GM23338 (cell line): ENCODE results near the gene PEPD. TPM values are rescaled to one million over a fixed set of nuclear protein-coding genes. Genes with fewer than 3 reads are reported as not detected.

Source experiments
- ATAC-seq: fragments of 200-7000 bp; cut with Tn5 transposase; 3 replicates; pipeline ENCODE4 v1.9.1; 2020
- DNase-seq: peaks from one replicate; pipeline ENCODE4 v3.0.0-alpha.2; 2015; ENCODE audit warnings: low spot score
- H2AFZ ChIP-seq: fragments of 200-600 bp; sonication (generic); 2 replicates; pipeline ENCODE4 v1.8.0; 2016; ENCODE audit warnings: antibody characterized with exemption, mild to moderate bottlenecking, moderate library complexity
- H3F3A ChIP-seq: fragments of 200-600 bp; sonication (generic); replicated peaks from 2 replicates; pipeline ENCODE4 v1.8.0; 2017; ENCODE audit warnings: antibody characterized with exemption, mixed run types, low read depth
- H3K27ac ChIP-seq: fragments of 200-600 bp; sonication (generic); 2 replicates; pipeline ENCODE4 v1.6.1; 2016; ENCODE audit warnings: low read depth
- H3K27me3 ChIP-seq: fragments of 200-600 bp; sonication (generic); 2 replicates; pipeline ENCODE4 v1.8.0; 2016; ENCODE audit warnings: mild to moderate bottlenecking, mixed run types, moderate library complexity; ENCODE audit not compliant: insufficient read depth
- H3K36me3 ChIP-seq: fragments of 200-600 bp; sonication (generic); 2 replicates; pipeline ENCODE4 v1.8.0; 2016; ENCODE audit warnings: mild to moderate bottlenecking; ENCODE audit not compliant: insufficient read depth
- H3K4me1 ChIP-seq: fragments of 200-600 bp; sonication (generic); 2 replicates; pipeline ENCODE4 v1.8.0; 2016; ENCODE audit warnings: mild to moderate bottlenecking, moderate library complexity; ENCODE audit not compliant: insufficient read depth
- H3K4me2 ChIP-seq: fragments of 200-600 bp; sonication (generic); 2 replicates; pipeline ENCODE4 v1.7.1; 2017; ENCODE audit warnings: mixed run types
- H3K4me3 ChIP-seq: fragments of 200-600 bp; sonication (generic); 2 replicates; pipeline ENCODE4 v1.6.1; 2016; ENCODE audit warnings: mixed run types
- H3K79me2 ChIP-seq: fragments of 200-600 bp; sonication (generic); replicated peaks from 2 replicates; pipeline ENCODE4 v1.8.0; 2017; ENCODE audit warnings: mild to moderate bottlenecking; ENCODE audit not compliant: insufficient read depth
- H3K9me2 ChIP-seq: fragments of 200-600 bp; sonication (generic); 2 replicates; pipeline ENCODE4 v1.8.0; 2017; ENCODE audit not compliant: insufficient read depth
- H4K20me1 ChIP-seq: fragments of 200-600 bp; sonication (generic); replicated peaks from 2 replicates; pipeline ENCODE4 v1.8.0; 2017; ENCODE audit warnings: mild to moderate bottlenecking; ENCODE audit not compliant: insufficient read depth
- H3K27ac Mint-ChIP-seq: 2 replicates; pipeline ENCODE4 v1.8.0; 2020; ENCODE audit warnings: inconsistent platforms, mild to moderate bottlenecking, moderate library complexity, mixed read lengths
- H3K27me3 Mint-ChIP-seq: 3 replicates; pipeline ENCODE4 v1.8.0; 2022; ENCODE audit warnings: low read depth, mild to moderate bottlenecking, moderate library complexity, mixed read lengths, inconsistent platforms; ENCODE audit not compliant: insufficient read depth, poor library complexity
- H3K36me3 Mint-ChIP-seq: 3 replicates; pipeline ENCODE4 v1.8.0; 2021; ENCODE audit warnings: low read depth, mild to moderate bottlenecking, inconsistent platforms, moderate library complexity, mixed read lengths
- H3K4me1 Mint-ChIP-seq: 3 replicates; pipeline ENCODE4 v1.8.0; 2020; ENCODE audit warnings: mild to moderate bottlenecking, inconsistent platforms, mixed read lengths
- H3K4me3 Mint-ChIP-seq: 3 replicates; pipeline ENCODE4 v1.8.0; 2021; ENCODE audit warnings: moderate library complexity, mild to moderate bottlenecking, inconsistent platforms, mixed read lengths
- H3K9me3 Mint-ChIP-seq: 3 replicates; pipeline ENCODE4 v1.8.0; 2020; ENCODE audit warnings: moderate library complexity, mild to moderate bottlenecking, inconsistent platforms, mixed read lengths
- CREB1 ChIP-seq: fragments of 250-450 bp; sonication (Bioruptor Pico); IDR thresholded peaks from 2 replicates; pipeline ENCODE4 v1.5.0; 2020; ENCODE audit warnings: low read depth, mild to moderate bottlenecking, moderate library complexity
- EZH2 ChIP-seq: fragments of 200-600 bp; sonication (generic); IDR thresholded peaks from one replicate; pipeline ENCODE4 v1.8.0; 2017; ENCODE audit warnings: antibody characterized with exemption, mild to moderate bottlenecking, low read depth; ENCODE audit not compliant: unreplicated experiment
- EZH2phosphoT487 ChIP-seq: fragments of 200-600 bp; sonication (generic); IDR thresholded peaks from one replicate; pipeline ENCODE4 v1.8.1; 2018; ENCODE audit warnings: antibody characterized with exemption; ENCODE audit not compliant: unreplicated experiment
- POLR2AphosphoS5 ChIP-seq: IDR thresholded peaks from 2 replicates; pipeline ENCODE4 v1.6.1; 2016; ENCODE audit warnings: antibody characterized with exemption, low read depth
- STAT1 ChIP-seq: IDR thresholded peaks from one replicate; pipeline ENCODE4 v1.6.1; 2016; ENCODE audit warnings: antibody characterized with exemption; ENCODE audit not compliant: unreplicated experiment
- ZNF114 ChIP-seq: fragments of 250-450 bp; sonication (Bioruptor Pico); IDR thresholded peaks from 2 replicates; pipeline ENCODE4 v1.5.0; 2020; ENCODE audit warnings: mild to moderate bottlenecking, moderate library complexity
- polyA plus RNA-seq: library from polyadenylated mRNA; unstranded; fragments of >200 nt; fragmentation: Nextera tagmentation; extraction: Ambion mirVana; gene quantifications from 2 replicates; pipeline ENCODE4 v1.2.1, GENCODE V29; 2016
- total RNA-seq: library from RNA; depleted of rRNA; stranded (reverse); fragments of >200 nt; shearing (Covaris generic); gene quantifications from 2 replicates; pipeline ENCODE4 v1.2.3, GENCODE V29; 2014
- TF ChIP-seq, protein P1 (sequence below), 2 experiments: fragments of 200-600 bp in 1 of 2; sonication (generic) in 1 of 2; conservative IDR thresholded peaks; 2 replicates each; pipeline versions ENCODE4 v1.5.1 to v1.6.1; 2016 to 2017; ENCODE audit warnings: antibody characterized with exemption in 2 of 2, low read depth in 2 of 2, mild to moderate bottlenecking in 2 of 2, moderate library complexity in 1 of 2
- TF ChIP-seq, protein P2 (sequence below): IDR thresholded peaks from 2 replicates; pipeline ENCODE4 v1.6.1; 2016; ENCODE audit warnings: antibody characterized with exemption
- TF ChIP-seq, protein P3 (sequence below): fragments of 250-450 bp; sonication (Bioruptor Pico); IDR thresholded peaks from 2 replicates; pipeline ENCODE4 v1.5.0; 2020; ENCODE audit warnings: mild to moderate bottlenecking, moderate library complexity

PEPD gene
- total and polyA plus RNA-seq, 2 experiments from 2014 or later = 81.7 to 89.2 TPM

GRCh38 chr19:33498391-33499000 is 23.1 kb downstream of the PEPD start (continued):
- TF ChIP-seq, protein P1, sequence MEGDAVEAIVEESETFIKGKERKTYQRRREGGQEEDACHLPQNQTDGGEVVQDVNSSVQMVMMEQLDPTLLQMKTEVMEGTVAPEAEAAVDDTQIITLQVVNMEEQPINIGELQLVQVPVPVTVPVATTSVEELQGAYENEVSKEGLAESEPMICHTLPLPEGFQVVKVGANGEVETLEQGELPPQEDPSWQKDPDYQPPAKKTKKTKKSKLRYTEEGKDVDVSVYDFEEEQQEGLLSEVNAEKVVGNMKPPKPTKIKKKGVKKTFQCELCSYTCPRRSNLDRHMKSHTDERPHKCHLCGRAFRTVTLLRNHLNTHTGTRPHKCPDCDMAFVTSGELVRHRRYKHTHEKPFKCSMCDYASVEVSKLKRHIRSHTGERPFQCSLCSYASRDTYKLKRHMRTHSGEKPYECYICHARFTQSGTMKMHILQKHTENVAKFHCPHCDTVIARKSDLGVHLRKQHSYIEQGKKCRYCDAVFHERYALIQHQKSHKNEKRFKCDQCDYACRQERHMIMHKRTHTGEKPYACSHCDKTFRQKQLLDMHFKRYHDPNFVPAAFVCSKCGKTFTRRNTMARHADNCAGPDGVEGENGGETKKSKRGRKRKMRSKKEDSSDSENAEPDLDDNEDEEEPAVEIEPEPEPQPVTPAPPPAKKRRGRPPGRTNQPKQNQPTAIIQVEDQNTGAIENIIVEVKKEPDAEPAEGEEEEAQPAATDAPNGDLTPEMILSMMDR (conservative IDR thresholded peaks at IDR 0.05; ENCODE audit: low read depth in 2 of 2) = no peak
- TF ChIP-seq EZH2 = no peak
- no peak for TF ChIP-seq EZH2phosphoT487

DNA sequence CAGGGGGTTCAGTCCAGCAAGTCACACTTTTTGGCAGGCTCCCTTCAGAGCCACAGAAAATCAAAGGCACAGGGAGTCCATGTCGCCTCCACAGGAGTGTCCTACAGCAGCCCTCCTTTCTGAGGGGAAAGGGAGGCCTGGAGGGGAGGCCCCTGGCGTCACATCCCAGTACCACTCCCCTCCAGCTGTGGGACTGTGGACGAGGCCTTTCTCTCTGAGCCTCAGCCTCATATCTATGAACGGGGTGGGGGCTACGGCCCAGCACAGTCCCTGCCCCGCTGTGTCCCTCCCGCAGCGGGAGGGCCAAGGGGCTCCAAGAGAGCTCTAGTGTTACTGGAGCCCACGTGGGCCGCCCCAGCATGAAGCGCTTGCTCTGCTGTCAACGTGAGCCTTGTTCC is 23.8 kb downstream of the PEPD start:
- H3K4me1 ChIP-seq = no peaks in the 10 kb centered on the region
- ATAC-seq (no peak), DNase-seq (no peak)
- H3K27me3 Mint-ChIP-seq = peaks cover 2% of the 10 kb centered on the region
- H3K27ac Mint-ChIP-seq = no peak overlapping the region
- H4K20me1 ChIP-seq = no peaks in the 10 kb centered on the region
- peaks cover 20% of the 10 kb centered on the region for H3K36me3 Mint-ChIP-seq
- H3K9me2 ChIP-seq = no peaks in the 10 kb centered on the region
- H3K4me3 ChIP-seq = no peak overlapping the region
- no peaks in the 10 kb centered on the region for H3K4me1 Mint-ChIP-seq
- H3K79me2 ChIP-seq = no peaks in the 10 kb centered on the region
- H2AFZ ChIP-seq = no peak overlapping the region
- no peaks in the 10 kb centered on the region; the same call in 2 of the 3 replicates for H3K9me3 Mint-ChIP-seq
- no peak overlapping the region for H3K4me2 ChIP-seq
- no peaks in the 10 kb centered on the region for H3F3A ChIP-seq
- H3K36me3 ChIP-seq = no peaks in the 10 kb centered on the region
- H3K27me3 ChIP-seq = no peaks in the 10 kb centered on the region
- H3K4me3 Mint-ChIP-seq = no peak overlapping the region
- no peak overlapping the region for H3K27ac ChIP-seq
- TF ChIP-seq, protein P2, sequence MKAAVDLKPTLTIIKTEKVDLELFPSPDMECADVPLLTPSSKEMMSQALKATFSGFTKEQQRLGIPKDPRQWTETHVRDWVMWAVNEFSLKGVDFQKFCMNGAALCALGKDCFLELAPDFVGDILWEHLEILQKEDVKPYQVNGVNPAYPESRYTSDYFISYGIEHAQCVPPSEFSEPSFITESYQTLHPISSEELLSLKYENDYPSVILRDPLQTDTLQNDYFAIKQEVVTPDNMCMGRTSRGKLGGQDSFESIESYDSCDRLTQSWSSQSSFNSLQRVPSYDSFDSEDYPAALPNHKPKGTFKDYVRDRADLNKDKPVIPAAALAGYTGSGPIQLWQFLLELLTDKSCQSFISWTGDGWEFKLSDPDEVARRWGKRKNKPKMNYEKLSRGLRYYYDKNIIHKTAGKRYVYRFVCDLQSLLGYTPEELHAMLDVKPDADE = no peak
- no peak for TF ChIP-seq CREB1 (CRISPR knock-in tag)
- TF ChIP-seq EZH2phosphoT487 = no peak

DNA sequence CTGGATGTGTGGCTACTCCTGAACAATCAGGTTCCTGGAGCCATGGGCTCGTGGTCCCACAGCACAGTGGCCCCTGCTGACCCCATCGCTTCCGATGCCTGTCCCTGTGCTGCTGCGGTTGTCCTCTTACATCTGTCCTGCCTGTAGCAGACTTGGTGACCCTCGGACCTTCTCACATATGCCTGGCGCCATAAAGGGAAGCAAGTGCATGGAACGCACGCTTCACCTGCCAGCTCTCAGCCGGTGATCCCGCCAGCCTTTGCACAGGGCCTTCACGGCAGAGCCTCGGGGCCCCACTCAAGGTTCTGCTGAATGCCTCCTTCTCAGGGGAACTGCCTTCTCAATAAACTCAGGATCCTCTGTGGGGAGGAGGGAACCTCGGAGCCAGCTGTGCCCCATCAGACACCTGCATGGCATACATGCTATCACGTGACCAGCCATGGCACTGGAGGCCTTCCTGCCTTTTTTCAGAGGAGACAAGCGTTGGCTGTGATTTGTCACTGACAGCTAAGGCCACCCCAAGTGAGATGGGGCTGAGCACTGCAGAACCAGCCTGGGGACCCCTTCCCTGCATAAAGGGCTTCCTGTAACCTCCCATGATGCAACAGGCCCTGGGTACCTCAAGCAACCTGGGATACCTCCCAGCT is 24.3 kb downstream of the PEPD start:
- Mint-ChIP-seq H3K36me3 (peaks cover 20% of the 10 kb centered on the region), H3K27me3 (peaks cover 2% of the 10 kb centered on the region), H3K9me3 (no peaks in the 10 kb centered on the region; the same call in 2 of the 3 replicates), H3K4me3 (no peak overlapping the region), H3K27ac (no peak overlapping the region), H3K4me1 (no peaks in the 10 kb centered on the region)
- H4K20me1 ChIP-seq = no peaks in the 10 kb centered on the region
- no peak overlapping the region for H3K4me3 ChIP-seq
- ATAC-seq (no peak), DNase-seq (no peak)
- H3K27ac ChIP-seq = no peak overlapping the region
- no peak overlapping the region for H2AFZ ChIP-seq
- no peaks in the 10 kb centered on the region for H3K9me2 ChIP-seq
- H3K36me3 ChIP-seq = no peaks in the 10 kb centered on the region
- H3K4me1 ChIP-seq = no peaks in the 10 kb centered on the region
- H3K79me2 ChIP-seq = no peaks in the 10 kb centered on the region
- H3F3A ChIP-seq = no peaks in the 10 kb centered on the region
- H3K4me2 ChIP-seq = no peak overlapping the region
- no peaks in the 10 kb centered on the region for H3K27me3 ChIP-seq
- TF ChIP-seq EZH2 = no peak
- TF ChIP-seq ZNF114 = no peak
- TF ChIP-seq EZH2phosphoT487 = no peak
- TF ChIP-seq POLR2AphosphoS5 = no peak
- no peak for TF ChIP-seq STAT1
- TF ChIP-seq, protein P3, sequence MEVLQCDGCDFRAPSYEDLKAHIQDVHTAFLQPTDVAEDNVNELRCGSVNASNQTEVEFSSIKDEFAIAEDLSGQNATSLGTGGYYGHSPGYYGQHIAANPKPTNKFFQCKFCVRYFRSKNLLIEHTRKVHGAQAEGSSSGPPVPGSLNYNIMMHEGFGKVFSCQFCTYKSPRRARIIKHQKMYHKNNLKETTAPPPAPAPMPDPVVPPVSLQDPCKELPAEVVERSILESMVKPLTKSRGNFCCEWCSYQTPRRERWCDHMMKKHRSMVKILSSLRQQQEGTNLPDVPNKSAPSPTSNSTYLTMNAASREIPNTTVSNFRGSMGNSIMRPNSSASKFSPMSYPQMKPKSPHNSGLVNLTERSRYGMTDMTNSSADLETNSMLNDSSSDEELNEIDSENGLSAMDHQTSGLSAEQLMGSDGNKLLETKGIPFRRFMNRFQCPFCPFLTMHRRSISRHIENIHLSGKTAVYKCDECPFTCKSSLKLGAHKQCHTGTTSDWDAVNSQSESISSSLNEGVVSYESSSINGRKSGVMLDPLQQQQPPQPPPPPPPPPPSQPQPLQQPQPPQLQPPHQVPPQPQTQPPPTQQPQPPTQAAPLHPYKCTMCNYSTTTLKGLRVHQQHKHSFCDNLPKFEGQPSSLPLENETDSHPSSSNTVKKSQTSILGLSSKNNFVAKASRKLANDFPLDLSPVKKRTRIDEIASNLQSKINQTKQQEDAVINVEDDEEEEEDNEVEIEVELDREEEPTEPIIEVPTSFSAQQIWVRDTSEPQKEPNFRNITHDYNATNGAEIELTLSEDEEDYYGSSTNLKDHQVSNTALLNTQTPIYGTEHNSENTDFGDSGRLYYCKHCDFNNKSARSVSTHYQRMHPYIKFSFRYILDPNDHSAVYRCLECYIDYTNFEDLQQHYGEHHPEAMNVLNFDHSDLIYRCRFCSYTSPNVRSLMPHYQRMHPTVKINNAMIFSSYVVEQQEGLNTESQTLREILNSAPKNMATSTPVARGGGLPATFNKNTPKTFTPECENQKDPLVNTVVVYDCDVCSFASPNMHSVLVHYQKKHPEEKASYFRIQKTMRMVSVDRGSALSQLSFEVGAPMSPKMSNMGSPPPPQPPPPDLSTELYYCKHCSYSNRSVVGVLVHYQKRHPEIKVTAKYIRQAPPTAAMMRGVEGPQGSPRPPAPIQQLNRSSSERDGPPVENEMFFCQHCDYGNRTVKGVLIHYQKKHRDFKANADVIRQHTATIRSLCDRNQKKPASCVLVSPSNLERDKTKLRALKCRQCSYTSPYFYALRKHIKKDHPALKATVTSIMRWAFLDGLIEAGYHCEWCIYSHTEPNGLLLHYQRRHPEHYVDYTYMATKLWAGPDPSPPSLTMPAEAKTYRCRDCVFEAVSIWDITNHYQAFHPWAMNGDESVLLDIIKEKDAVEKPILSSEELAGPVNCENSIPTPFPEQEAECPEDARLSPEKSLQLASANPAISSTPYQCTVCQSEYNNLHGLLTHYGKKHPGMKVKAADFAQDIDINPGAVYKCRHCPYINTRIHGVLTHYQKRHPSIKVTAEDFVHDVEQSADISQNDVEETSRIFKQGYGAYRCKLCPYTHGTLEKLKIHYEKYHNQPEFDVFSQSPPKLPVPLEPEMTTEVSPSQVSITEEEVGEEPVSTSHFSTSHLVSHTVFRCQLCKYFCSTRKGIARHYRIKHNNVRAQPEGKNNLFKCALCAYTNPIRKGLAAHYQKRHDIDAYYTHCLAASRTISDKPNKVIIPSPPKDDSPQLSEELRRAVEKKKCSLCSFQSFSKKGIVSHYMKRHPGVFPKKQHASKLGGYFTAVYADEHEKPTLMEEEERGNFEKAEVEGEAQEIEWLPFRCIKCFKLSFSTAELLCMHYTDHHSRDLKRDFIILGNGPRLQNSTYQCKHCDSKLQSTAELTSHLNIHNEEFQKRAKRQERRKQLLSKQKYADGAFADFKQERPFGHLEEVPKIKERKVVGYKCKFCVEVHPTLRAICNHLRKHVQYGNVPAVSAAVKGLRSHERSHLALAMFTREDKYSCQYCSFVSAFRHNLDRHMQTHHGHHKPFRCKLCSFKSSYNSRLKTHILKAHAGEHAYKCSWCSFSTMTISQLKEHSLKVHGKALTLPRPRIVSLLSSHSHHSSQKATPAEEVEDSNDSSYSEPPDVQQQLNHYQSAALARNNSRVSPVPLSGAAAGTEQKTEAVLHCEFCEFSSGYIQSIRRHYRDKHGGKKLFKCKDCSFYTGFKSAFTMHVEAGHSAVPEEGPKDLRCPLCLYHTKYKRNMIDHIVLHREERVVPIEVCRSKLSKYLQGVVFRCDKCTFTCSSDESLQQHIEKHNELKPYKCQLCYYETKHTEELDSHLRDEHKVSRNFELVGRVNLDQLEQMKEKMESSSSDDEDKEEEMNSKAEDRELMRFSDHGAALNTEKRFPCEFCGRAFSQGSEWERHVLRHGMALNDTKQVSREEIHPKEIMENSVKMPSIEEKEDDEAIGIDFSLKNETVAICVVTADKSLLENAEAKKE (CRISPR knock-in tag) = no peak
